SK-N-SH (cell line): ENCODE measurements around the gene ZNF366. TPM values are rescaled to one million over a fixed set of nuclear protein-coding genes. Genes with fewer than 3 reads are reported as not detected.

Source experiments
- CTCF ChIA-PET: fragments of 300-600, 350-600 bp; formaldehyde crosslinking; extraction: SDS; loops from one replicate; lab custom pipeline; 2021; lab: Yijun Ruan, JAX
- POLR2A ChIA-PET: fragments of 350-600 bp; sonication (Branson Sonifier 250); formaldehyde crosslinking; extraction: SDS; loops from one replicate; lab custom pipeline; 2020; ENCODE audit warnings: antibody characterized with exemption, inconsistent platforms; lab: Yijun Ruan, JAX
- DNase-seq: peaks from one replicate; pipeline ENCODE4 v3.0.0; 2012
- H2AFZ ChIP-seq: fragments of 200-600 bp; sonication (generic); 2 replicates; pipeline ENCODE4 v1.8.1; 2016; ENCODE audit warnings: antibody characterized with exemption, mild to moderate bottlenecking, low read depth
- H3F3A ChIP-seq: fragments of 200-600 bp; sonication (generic); replicated peaks from 2 replicates; pipeline ENCODE3; 2016; ENCODE audit warnings: antibody characterized with exemption, mild to moderate bottlenecking; ENCODE audit not compliant: insufficient read depth
- H3K27ac ChIP-seq, 2 experiments: fragments of 200-500 bp in 1 of 2; fragments of 200-600 bp in 1 of 2; sonication (Bioruptor generic) in 1 of 2; sonication (generic), shearing (Covaris generic) in 1 of 2; 2 replicates each; pipeline versions ENCODE4 v1.5.1 to v1.6.1; 2014 to 2016; ENCODE audit warnings: low read depth in 2 of 2, inconsistent platforms in 1 of 2, low read length in 1 of 2, mild to moderate bottlenecking in 1 of 2, mixed read lengths in 1 of 2
- H3K27me3 ChIP-seq: fragments of 200-600 bp; sonication (generic), shearing (Covaris generic); 2 replicates; pipeline ENCODE4 v1.6.1; 2016; ENCODE audit warnings: mixed run types; ENCODE audit not compliant: insufficient read depth
- H3K36me3 ChIP-seq, 2 experiments: fragments of 200-500 bp in 1 of 2; fragments of 200-600 bp in 1 of 2; sonication (Bioruptor generic) in 1 of 2; sonication (generic) in 1 of 2; replicated peaks in 1 of 2; 2 replicates each; pipeline versions ENCODE3 to v1.5.1; 2014 to 2016; ENCODE audit warnings: low read length in 1 of 2, mild to moderate bottlenecking in 1 of 2; ENCODE audit not compliant: insufficient read depth in 2 of 2, control insufficient read depth in 1 of 2
- H3K4me1 ChIP-seq, 2 experiments: fragments of 200-500 bp in 1 of 2; fragments of 200-600 bp in 1 of 2; sonication (Bioruptor generic) in 1 of 2; sonication (generic), shearing (Covaris generic) in 1 of 2; 2 replicates each; pipeline versions ENCODE4 v1.5.1 to v1.6.1; 2014 to 2016; ENCODE audit warnings: low read depth in 1 of 2, low read length in 1 of 2, mixed run types in 1 of 2; ENCODE audit not compliant: insufficient read depth in 2 of 2, control insufficient read depth in 1 of 2
- H3K4me2 ChIP-seq: fragments of 200-600 bp; sonication (generic), shearing (Covaris generic); 2 replicates; pipeline ENCODE4 v1.6.1; 2017; ENCODE audit warnings: mixed run types
- H3K4me3 ChIP-seq, 2 experiments: fragments of 200-500 bp in 1 of 2; fragments of 200-600 bp in 1 of 2; sonication (Bioruptor generic) in 1 of 2; sonication (generic), shearing (Covaris generic) in 1 of 2; 2 replicates each; pipeline versions ENCODE4 v1.5.1 to v1.8.1; 2014 to 2016; ENCODE audit warnings: low read depth in 2 of 2, inconsistent platforms in 1 of 2, low read length in 1 of 2, mild to moderate bottlenecking in 1 of 2, mixed read lengths in 1 of 2, moderate library complexity in 1 of 2
- H3K79me2 ChIP-seq: fragments of 200-600 bp; sonication (generic); 2 replicates; pipeline ENCODE4 v1.8.1; 2017; ENCODE audit warnings: mild to moderate bottlenecking; ENCODE audit not compliant: insufficient read depth
- H3K9ac ChIP-seq: fragments of 200-600 bp; sonication (generic); 2 replicates; pipeline ENCODE4 v1.6.1; 2017; ENCODE audit warnings: mixed run types
- H3K9me2 ChIP-seq: fragments of 200-600 bp; sonication (generic); 2 replicates; pipeline ENCODE4 v1.6.1; 2017; ENCODE audit warnings: mixed run types
- H3K9me3 ChIP-seq: fragments of 200-600 bp; sonication (generic); 2 replicates; pipeline ENCODE4 v1.6.1; 2017; ENCODE audit warnings: mixed run types, mild to moderate bottlenecking, moderate library complexity
- H4K20me1 ChIP-seq: fragments of 200-600 bp; sonication (generic); 2 replicates; pipeline ENCODE4 v1.6.1; 2017; ENCODE audit warnings: mild to moderate bottlenecking, mixed run types; ENCODE audit not compliant: insufficient read depth
- IRF3 ChIP-seq: fragments of 150-350 bp; IDR thresholded peaks from 2 replicates; pipeline ENCODE4 v1.6.1; 2016; ENCODE audit warnings: mild to moderate bottlenecking, low read depth, low read length
- JUND ChIP-seq: IDR thresholded peaks from 2 replicates; pipeline ENCODE4 v1.4.0; 2012
- NFIC ChIP-seq: IDR thresholded peaks from 2 replicates; pipeline ENCODE4 v1.4.0; 2012; ENCODE audit warnings: borderline replicate concordance
- PBX3 ChIP-seq: IDR thresholded peaks from 2 replicates; pipeline ENCODE4; 2012
- POLR2AphosphoS5 ChIP-seq: IDR thresholded peaks from 2 replicates; pipeline ENCODE4 v1.6.1; 2012; ENCODE audit warnings: low read depth, low read length
- RFX5 ChIP-seq: IDR thresholded peaks from 2 replicates; pipeline ENCODE4 v1.6.1; 2012; ENCODE audit warnings: mild to moderate bottlenecking, improper control_type of control experiment, low read length
- WGBS: methylation state at CpG from one replicate; pipeline ENCODE4 v1.1.6; 2017; ENCODE audit warnings: low lambda C conversion rate; 5-methylcytosine and 5-hydroxymethylcytosine counted together
- polyA plus RNA-seq, 3 experiments: library from polyadenylated mRNA; depleted of rRNA; stranded (reverse); fragments of >200 nt; gene quantifications; 2 replicates each; pipeline ENCODE4 v1.2.3, GENCODE V29; 2012
- TF ChIP-seq, protein P1 (sequence below): IDR thresholded peaks from 2 replicates; pipeline ENCODE4 v1.4.0; 2012; ENCODE audit warnings: low read depth, borderline replicate concordance
- TF ChIP-seq, protein P2 (sequence below): fragments of 150-350 bp; IDR thresholded peaks from 2 replicates; pipeline ENCODE4 v1.6.1; 2017; ENCODE audit warnings: antibody characterized with exemption, low read length, low read depth, borderline replicate concordance

Gene ZNF366
- polyA plus RNA-seq, 1 of the 3 experiments (the other 2 are of a cell fraction), result not detected

GRCh38 chr5:72433522-72433921 is 73.7 kb downstream of the ZNF366 start (continued):
- TF ChIP-seq IRF3, result no peak
- no peak for TF ChIP-seq POLR2AphosphoS5
- TF ChIP-seq JUND, result no peak
- no peak for TF ChIP-seq PBX3
- no peak for TF ChIP-seq RFX5
- TF ChIP-seq, protein P1, sequence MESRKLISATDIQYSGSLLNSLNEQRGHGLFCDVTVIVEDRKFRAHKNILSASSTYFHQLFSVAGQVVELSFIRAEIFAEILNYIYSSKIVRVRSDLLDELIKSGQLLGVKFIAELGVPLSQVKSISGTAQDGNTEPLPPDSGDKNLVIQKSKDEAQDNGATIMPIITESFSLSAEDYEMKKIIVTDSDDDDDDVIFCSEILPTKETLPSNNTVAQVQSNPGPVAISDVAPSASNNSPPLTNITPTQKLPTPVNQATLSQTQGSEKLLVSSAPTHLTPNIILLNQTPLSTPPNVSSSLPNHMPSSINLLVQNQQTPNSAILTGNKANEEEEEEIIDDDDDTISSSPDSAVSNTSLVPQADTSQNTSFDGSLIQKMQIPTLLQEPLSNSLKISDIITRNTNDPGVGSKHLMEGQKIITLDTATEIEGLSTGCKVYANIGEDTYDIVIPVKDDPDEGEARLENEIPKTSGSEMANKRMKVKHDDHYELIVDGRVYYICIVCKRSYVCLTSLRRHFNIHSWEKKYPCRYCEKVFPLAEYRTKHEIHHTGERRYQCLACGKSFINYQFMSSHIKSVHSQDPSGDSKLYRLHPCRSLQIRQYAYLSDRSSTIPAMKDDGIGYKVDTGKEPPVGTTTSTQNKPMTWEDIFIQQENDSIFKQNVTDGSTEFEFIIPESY, result no peak

GRCh38 chr5:72428669-72429068 is 78.5 kb downstream of the ZNF366 start:
- no peak overlapping the region for H2AFZ ChIP-seq
- H3K27me3 ChIP-seq, result no peaks in the 10 kb centered on the region
- POLR2A ChIA-PET, result no interaction called here
- H3K4me1 ChIP-seq, result peaks cover 0 to 9% of the 10 kb centered on the region in 2 experiments; a peak in 2 of 4 replicates
- WGBS, result 64% methylated on average over 1 of the region's 1 CpG
- H3K9ac ChIP-seq, result no peak overlapping the region
- no peak overlapping the region for H3K27ac ChIP-seq
- no peak for TF ChIP-seq RFX5
- TF ChIP-seq NFIC, result no peak
- TF ChIP-seq, protein P2, sequence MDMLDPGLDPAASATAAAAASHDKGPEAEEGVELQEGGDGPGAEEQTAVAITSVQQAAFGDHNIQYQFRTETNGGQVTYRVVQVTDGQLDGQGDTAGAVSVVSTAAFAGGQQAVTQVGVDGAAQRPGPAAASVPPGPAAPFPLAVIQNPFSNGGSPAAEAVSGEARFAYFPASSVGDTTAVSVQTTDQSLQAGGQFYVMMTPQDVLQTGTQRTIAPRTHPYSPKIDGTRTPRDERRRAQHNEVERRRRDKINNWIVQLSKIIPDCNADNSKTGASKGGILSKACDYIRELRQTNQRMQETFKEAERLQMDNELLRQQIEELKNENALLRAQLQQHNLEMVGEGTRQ, result no peak
- TF ChIP-seq, all 33 proteins: peak for 0
- H3F3A ChIP-seq, result no peaks in the 10 kb centered on the region
- DNase-seq, result no peak
- CTCF ChIA-PET, result interaction anchor here (1.0 kb wide), 1 partner anchor 14 kb away, joined by 3 read pairs; no protein-coding TSS in a partner anchor
- H3K36me3 ChIP-seq, result no peaks in the 10 kb centered on the region
- H3K9me3 ChIP-seq, result no peaks in the 10 kb centered on the region
- H4K20me1 ChIP-seq, result no peaks in the 10 kb centered on the region
- H3K4me3 ChIP-seq, result no peak overlapping the region
- no peaks in the 10 kb centered on the region for H3K79me2 ChIP-seq
- no peak overlapping the region for H3K4me2 ChIP-seq
- no peaks in the 10 kb centered on the region for H3K9me2 ChIP-seq
